Fibroblast of skin of abdomen (primary cell): ENCODE measurements around the gene ARHGAP9.
A peak's percentile ranks its signal among the peaks of the same experiment; 100 is the strongest.
"Not testable (repeated sequence)": the region's sequence is repeated elsewhere in the genome, so short reads cannot be mapped to it uniquely, and the experiment has no call there.

Source experiments
- DNase-seq: peaks from one replicate; pipeline ENCODE4 v3.0.0-alpha.2; 2013

ARHGAP9 gene

DNA sequence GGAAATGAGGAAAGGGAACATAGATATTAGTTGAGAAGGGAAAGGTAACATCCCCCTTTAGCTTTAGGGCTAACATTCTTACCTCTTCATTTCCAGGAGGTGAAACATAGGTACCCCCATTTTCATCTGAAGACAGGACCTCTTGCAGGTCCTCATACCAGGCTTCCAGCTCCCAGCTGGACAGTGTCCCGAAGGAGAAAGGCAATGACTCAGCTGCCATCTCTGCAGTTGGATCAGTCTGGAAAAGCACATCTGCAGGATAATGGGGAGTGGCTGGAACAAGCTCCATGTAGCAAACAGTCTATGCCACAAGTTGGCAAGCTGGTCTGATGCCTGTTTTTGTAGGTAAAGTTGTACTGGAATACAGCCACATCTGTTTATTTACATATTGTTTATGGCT, 37.5 kb upstream of the ARHGAP9 start:
- DNase-seq: peak; percentile 59

DNA sequence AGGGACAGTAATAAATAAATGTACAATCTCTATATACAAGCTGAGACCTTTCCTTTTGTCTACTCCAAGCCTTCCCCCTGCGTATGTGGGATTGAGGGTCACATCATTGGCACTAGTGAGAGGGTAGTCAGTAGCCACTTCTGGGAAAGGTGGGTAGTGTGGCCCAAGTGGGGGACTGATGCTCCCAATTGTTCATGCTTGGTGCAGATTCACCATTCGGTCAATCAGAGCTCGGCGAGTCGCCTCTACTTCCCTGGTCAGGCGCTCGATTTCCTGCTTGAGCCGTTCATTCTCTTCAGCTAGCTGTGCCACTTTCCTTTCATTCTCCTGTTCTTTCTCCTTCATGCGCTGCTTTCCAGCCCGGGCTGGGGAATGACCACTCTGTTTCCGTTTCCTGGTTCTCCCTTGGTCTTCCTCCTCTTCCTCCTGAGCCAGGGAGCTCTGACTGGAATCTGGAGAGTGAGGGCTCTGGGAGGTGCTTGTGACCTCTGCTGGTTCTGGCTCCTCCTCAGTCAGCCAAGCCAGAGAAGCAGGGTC, 37.0 kb upstream of the ARHGAP9 start:
- DNase-seq: no peak

DNA sequence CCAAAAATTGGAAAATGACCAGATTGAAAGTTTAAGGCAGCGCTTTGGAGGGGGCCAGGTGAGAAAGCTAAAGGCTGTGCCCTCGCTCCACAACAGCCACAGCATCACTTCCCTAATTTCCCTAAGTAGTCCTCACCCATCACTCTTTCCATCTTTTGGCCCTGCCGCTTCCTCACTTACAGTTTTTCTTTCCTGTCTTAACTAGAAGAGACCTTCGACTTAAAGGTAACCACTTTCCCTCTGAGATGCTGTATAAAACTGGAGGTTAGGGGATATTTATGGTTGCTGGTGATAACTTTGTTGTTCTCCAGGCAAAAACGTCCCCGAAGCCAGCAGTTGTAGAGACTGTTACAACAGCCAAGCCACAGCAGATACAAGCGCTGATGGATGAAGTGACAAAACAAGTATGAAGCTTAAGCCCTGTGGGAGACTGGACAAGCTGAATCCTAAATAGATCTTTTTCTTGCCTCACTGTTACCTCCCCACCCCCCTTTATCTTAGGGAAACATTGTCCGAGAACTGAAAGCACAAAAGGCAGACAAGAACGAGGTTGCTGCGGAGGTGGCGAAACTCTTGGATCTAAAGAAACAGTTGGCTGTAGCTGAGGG, 36.4 kb upstream of the ARHGAP9 start:
- DNase-seq: no peak

DNA sequence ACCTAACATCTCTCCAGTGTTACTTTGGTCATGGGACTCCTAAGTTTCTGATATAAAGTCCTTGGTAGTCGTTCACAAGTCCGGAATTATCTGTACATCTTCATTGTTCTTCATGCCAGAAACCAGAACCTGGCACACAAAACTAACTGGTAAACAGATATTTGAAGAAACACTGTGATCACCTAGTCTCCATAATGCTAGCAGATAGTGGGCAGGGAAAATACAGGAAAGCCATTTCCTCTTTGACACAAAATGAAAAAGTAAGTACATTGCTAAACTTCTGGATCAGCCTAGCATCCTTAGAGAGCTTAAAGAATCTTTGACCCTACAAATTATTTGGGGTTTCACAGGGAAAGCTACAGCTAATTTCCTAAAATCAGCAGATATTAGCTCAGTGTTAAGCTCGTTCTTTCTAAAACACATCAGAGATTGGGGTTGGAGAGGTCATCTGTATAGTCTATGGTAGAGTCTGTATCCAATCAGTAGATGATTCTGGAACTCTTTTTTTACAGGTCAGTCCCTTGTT, 35.8 kb upstream of the ARHGAP9 start:
- no peak for DNase-seq

DNA sequence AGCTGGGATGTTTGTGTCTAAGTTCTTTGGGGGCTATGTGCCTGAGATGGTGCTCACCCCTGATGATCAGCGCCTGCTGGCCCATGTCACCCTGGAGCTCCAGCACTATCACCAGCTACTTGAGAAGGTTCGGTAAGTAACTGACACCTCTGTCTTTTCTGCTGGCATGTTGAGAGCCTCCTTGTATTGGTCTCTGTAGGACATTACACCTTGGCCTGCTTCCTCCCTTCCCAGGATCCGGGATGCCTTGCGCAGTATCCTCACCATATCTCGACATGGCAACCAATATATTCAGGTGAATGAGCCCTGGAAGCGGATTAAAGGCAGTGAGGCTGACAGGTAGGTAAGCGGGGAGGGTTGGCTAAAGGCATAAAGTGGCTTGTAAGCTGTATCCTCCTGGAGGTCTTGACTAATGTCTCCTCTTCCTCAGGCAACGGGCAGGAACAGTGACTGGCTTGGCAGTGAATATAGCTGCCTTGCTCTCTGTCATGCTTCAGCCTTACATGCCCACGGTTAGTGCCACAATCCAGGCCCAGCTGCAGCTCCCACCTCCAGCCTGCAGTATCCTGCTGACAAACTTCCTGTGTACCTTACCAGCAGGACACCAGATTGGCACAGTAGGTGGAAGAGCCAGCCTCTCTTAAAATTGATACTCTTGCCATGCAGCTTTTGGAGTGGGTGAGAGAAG, 35.2 kb upstream of the ARHGAP9 start:
- DNase-seq: no peak

DNA sequence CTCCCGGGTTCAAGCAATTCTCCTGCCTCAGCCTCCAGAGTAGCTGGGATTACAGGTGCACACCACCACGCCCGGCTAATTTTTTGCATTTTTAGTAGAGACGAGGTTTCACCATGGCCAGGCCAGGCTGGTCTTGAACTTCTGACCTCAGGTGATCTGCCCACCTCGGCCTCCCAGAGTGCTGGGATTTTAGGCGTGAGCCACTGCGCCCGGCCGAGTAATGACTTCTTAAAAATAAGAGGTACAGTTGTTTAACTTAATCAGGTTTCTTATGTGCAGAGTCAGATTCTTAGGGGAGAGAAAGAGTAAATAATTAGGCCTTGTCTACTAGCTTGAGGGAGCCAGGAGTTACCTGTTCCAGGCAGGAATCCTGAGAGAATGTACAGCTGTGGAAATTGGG, 34.6 kb upstream of the ARHGAP9 start:
- DNase-seq: not testable (repeated sequence)

DNA sequence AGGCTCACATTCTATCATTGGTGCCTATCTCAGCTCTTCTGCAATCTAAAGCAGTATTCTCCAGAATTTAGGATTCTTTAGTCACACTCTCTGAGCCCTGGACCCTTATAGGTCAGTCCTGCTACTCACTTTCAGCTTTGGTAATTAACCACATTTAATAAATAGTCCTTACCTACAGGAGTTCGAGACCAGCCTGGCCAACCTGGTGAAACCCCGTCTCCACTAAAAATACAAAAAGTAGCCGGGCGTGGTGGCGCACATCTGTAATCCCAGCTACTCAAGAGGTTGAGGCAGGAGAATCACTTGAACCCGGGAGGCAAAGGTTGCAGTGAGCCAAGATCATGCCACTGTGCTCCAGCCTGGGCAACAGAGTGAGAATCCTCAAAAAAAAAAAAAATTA, 34.0 kb upstream of the ARHGAP9 start:
- not testable (repeated sequence) for DNase-seq

DNA sequence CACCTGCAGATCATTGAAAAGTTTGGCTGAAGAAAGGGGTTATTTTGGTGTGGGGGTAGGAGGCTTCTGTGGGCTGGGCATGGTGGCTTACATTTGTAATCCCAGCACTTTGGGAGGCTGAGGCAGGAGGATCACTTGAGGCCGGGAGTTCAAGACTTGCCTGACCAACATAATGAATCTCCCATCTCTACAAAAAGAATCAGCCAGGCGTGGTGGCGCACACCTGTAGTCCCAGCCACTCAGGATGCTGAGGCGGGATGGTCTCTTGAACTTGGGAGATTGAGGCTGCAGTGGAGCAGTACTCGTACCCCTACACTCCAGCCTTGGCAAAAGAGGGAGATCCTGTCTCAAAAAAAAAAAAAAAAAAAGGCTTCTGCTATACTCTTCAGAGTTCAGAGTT, 33.6 kb upstream of the ARHGAP9 start:
- DNase-seq: no peak

DNA sequence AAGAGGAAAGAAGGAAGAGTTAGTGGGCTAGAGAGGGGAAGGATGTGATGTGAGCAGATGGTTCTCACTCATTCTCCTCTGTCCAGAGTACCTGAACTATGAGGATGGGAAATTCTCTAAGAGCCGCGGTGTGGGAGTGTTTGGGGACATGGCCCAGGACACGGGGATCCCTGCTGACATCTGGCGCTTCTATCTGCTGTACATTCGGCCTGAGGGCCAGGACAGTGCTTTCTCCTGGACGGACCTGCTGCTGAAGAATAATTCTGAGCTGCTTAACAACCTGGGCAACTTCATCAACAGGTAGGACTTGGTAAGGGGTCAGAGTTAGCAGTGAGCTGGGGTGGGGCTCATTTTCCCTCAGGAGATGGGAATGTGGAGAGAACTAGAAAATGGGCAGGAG, 33.0 kb upstream of the ARHGAP9 start:
- DNase-seq: no peak

DNA sequence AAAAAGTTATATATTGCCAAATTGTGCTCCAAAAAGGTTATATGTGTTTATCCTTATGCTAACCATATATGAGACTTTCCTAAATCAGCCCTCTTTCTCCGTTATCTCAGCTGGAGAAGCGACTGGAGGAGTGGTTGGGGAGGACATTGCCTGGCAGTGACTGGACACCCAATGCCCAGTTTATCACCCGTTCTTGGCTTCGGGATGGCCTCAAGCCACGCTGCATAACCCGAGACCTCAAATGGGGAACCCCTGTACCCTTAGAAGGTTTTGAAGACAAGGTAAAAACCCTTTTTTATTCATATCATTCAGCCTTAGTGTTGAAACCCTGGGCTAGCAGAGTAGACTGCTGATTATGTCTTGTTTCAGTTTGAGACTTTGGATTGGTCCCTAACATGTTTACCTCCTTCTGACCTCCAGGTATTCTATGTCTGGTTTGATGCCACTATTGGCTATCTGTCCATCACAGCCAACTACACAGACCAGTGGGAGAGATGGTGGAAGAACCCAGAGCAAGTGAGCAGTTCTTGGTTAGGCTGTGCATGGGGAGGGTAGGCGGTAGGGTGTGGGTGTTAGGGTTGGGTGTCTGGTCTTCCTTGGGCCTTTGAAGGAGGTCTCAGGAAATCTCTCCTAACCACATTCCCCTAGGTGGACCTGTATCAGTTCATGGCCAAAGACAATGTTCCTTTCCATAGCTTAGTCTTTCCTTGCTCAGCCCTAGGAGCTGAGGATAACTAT, 32.1 kb upstream of the ARHGAP9 start:
- no peak for DNase-seq

DNA sequence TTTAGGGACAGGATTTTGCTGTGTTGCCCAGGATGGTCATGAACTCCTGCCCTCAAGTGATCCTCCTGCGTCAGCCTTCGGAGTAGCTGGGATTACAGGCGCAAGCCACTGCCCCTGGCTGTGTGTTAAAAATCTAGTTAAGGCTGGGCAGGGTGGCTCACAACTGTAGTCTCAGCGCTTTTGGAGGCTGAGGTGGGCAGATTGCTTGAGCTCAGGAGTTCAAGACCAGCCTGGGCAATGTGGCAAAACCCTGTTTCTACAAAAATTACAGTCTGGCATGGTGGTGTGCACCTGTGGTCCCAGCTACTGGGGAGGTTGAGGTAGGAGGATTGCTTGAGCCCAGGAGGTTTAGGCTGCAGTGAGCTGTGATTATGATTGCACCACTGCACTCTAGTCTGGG, 31.5 kb upstream of the ARHGAP9 start:
- DNase-seq: no peak

DNA sequence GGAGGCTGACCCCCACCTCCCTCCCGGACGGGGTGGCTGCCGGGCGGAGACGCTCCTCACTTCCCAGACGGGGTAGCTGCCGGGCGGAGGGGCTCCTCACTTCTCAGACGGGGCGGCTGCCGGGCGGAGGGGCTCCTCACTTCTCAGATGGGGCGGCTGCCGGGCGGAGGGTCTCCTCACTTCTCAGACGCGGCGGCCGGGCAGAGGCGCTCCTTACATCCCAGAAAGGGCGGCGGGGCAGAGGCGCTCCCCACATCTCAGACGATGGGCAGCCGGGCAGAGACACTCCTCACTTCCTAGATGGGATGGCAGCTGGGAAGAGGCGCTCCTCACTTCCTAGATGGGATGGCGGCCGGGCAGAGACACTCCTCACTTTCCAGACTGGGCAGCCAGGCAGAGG, 28.1 kb upstream of the ARHGAP9 start:
- not testable (repeated sequence) for DNase-seq

DNA sequence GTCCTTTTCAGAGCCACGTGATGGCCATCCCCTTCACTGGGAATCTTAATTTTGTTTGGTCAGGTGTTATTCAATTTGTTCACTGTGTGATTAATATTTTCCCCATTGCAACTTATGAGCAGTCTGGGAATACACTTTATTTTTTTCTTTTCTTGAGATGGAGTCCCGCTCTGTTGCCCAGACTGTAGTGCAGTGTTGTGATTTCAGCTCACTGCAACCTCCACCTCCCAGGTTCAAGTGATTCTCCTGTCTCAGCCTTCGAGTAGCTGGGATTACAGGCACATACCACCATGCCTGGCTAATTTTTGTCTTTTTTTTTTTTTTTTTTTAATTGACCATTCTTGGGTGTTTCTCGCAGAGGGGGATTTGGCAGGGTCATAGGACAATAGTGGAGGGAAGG, 26.9 kb upstream of the ARHGAP9 start:
- not testable (repeated sequence) for DNase-seq

DNA sequence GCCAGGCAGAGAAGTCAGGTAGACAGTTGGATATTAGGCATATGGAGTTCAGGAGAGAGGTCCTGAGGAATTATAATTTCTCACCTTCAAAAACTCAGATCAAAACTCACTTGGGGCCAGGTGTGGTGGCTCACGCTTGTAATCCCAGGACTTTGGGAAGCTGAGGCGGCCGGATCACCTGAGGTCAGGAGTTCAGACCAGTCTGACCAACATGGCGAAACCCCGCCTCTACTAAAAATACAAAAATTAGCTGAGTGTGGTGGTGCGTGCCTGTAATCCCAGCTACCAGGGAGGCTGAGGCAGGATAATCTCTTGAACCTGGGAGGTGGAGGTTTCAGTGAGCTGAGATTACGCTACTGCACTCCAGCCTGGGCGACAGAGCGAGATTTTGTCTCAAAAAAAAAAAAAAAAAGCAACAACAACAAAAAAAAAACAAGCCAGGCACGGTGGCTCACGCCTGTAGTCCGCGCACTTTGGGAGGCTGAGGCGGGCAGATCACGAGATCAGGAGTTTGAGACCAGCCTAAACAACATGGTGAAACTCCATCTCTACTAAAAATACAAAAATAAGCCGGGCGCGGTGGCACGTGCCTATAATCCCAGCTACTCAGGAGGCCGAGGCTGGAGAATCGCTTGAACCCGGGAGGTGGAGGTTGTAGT, 22.8 kb upstream of the ARHGAP9 start:
- DNase-seq: not testable (repeated sequence)

DNA sequence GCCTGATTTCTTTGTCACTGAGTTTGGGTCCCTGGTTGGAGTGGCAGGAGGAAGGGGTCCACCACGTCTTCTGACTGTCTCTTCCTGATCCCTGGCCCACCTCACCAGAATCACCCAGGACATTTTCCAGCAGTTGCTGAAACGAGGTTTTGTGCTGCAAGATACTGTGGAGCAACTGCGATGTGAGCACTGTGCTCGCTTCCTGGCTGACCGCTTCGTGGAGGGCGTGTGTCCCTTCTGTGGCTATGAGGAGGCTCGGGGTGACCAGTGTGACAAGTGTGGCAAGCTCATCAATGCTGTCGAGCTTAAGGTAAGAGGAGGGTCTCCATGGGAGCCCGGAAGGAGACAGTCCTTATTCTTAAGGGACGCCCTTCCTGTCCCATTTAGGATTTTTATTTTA, 20.5 kb upstream of the ARHGAP9 start:
- no peak for DNase-seq

DNA sequence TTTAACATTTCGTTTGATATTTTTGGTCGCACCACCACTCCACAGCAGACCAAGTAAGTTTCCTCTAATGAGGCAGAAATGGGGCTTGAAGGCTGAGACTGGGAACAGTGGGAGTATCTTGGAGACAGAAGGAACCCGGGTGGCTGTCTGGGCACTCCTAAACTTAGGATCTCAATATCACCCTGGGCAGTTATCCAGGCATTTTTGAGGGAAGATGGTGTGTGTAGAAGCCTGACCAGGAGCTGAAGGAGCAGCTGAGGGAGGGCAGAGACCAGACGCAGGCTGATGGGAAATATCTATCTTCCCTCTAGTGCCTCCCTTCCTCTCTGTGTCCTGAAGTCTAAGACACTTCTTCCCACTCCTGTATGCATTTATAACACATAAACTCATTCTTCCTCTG, 18.9 kb upstream of the ARHGAP9 start:
- DNase-seq: no peak

DNA sequence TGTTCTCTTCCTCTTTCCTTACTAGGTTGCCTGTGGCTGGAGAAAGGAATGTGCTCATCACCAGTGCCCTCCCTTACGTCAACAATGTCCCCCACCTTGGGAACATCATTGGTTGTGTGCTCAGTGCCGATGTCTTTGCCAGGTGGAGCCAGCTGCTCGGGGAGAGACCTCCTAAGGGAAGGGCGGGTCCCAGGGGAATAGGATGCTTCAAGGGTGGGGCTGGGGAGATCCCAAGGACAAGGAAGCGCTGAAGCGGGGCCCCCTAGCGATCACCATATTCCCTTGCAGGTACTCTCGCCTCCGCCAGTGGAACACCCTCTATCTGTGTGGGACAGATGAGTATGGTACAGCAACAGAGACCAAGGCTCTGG, 18.5 kb upstream of the ARHGAP9 start:
- no peak for DNase-seq

DNA sequence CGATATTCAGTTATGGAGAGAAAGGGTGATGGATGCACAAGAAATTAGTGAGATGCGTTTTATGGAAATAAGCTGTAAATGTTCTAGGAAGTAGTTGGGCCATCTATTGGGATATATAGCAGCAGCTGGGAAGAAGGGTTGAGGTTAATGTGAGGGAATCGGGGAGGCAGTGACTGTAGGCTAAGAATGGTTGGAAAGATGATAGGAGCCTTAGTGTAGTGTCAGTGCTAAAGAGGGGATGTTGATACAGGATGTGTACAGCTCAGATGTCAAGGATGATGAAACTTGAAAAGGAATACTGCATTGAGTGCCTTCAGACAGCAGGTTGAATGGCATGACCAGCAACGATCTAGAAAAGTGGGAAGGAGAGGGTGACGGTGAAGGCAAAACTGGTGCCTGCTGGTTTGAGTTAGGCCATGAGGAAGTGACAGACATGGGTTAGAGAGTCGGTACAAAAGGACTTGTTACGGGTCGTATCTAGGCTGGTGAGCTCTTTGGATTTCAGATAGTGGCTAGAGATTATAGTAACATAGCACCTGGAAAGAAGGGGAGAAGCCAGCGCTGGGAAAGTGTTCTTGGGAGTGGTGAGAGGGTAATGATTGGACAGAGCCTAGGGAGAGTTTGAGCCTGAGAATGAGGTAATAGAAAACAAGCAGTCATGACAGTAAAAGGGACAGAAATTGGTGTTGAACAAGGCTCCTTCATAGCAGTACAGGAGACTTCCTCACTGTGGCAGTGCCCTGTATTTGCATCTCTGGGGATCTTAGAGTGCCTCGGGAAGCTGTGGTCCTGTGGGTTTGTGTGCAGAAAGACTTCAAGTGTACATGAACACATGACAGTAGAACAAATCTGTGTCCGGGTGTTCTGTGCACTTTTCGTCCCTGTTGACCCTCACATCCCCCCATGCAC, 17.8 kb upstream of the ARHGAP9 start:
- DNase-seq: no peak

DNA sequence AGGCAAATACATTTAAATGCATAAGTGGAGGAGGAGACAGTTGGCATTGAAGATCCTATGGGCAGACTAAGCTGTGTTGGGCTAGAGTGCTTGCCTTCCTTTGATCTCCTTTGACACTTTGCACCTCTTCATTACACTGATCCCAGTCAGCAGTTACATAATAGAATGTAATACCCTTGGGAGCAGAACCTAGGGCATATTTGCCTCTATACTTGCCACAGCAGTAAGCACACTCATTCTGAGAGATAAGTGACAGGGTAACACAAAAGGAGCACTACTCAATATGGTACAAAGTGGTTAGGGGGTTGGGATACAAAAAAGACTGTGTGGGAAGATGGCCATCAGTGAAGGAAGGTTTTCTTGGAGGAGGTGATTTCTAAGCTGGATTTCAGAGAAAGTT, 17.2 kb upstream of the ARHGAP9 start:
- DNase-seq: no peak

DNA sequence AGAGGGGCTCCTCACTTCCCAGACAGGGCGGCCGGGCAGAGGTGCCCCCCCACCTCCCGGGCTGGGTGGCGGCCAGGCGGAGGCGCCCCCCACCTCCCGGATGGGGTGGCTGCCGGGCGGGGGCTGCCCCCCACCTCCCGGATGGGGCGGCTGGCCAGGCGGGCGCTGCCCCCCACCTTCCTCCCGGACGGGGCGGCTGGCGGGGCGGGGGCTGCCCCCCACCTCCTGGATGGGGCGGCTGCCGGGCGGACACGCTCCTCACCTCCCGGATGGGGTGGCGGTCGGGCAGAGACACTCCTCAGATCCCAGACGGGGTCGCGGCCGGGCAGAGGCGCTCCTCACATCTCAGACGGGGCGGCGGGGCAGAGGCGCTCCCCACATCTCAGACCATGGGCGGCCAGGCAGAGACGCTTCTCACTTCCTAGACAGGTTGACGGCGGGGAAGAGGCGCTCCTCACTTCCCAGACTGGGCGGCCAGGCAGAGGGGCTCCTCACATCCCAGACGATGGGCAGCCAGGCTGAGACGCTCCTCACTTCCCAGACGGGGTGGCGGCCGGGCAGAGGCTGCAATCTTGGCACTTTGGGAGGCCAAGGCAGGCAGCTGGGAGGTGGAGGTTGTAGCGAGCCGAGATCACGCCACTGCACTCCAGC, 15.5 kb upstream of the ARHGAP9 start:
- not testable (repeated sequence) for DNase-seq
